DOHH2 (cell line): ENCODE results near the gene MED10.

Experiments used
- H3F3A ChIP-seq: fragments of 200-600 bp; sonication (generic), shearing (Covaris generic); 2 replicates; pipeline ENCODE4 v1.6.0; 2016; ENCODE audit warnings: antibody characterized with exemption, mild to moderate bottlenecking; ENCODE audit not compliant: control insufficient read depth, insufficient read depth
- H3K27ac ChIP-seq: fragments of 200-600 bp; sonication (generic); 2 replicates; pipeline ENCODE4 v1.5.1; 2014; ENCODE audit warnings: low read depth, mild to moderate bottlenecking, low read length, moderate library complexity
- H3K27me3 ChIP-seq: fragments of 200-600 bp; sonication (generic); 2 replicates; pipeline ENCODE4 v1.6.1; 2014; ENCODE audit warnings: mild to moderate bottlenecking, low read length, mixed read lengths; ENCODE audit not compliant: control insufficient read depth
- H3K36me3 ChIP-seq: fragments of 200-600 bp; sonication (generic); 2 replicates; pipeline ENCODE4 v1.6.1; 2014; ENCODE audit warnings: mild to moderate bottlenecking, low read length, moderate library complexity, mixed read lengths; ENCODE audit not compliant: control insufficient read depth
- H3K4me1 ChIP-seq: fragments of 200-600 bp; sonication (generic); 2 replicates; pipeline ENCODE4 v1.6.1; 2014; ENCODE audit warnings: mild to moderate bottlenecking, low read length, mixed read lengths; ENCODE audit not compliant: control insufficient read depth
- H3K4me2 ChIP-seq: fragments of 200-600 bp; sonication (generic); 2 replicates; pipeline ENCODE4 v1.6.0; 2014; ENCODE audit warnings: mild to moderate bottlenecking, low read length, moderate library complexity
- H3K4me3 ChIP-seq: fragments of 200-600 bp; sonication (generic); 2 replicates; pipeline ENCODE4 v1.5.1; 2014; ENCODE audit warnings: mild to moderate bottlenecking, low read length, mixed read lengths
- H3K79me2 ChIP-seq: fragments of 200-600 bp; sonication (generic); 2 replicates; pipeline ENCODE4 v1.6.1; 2014; ENCODE audit warnings: mild to moderate bottlenecking, low read length, mixed read lengths; ENCODE audit not compliant: control insufficient read depth
- H3K9me2 ChIP-seq: fragments of 200-600 bp; sonication (generic); replicated peaks from 2 replicates; pipeline ENCODE4 v1.6.1; 2014; ENCODE audit warnings: mild to moderate bottlenecking, low read length, mixed read lengths; ENCODE audit not compliant: control insufficient read depth
- H3K9me3 ChIP-seq: fragments of 200-600 bp; sonication (generic); 2 replicates; pipeline ENCODE4 v1.6.1; 2014; ENCODE audit warnings: antibody characterized with exemption, low read length, mixed read lengths; ENCODE audit not compliant: control insufficient read depth, insufficient read depth
- H4K20me1 ChIP-seq: fragments of 200-600 bp; sonication (generic); 2 replicates; pipeline ENCODE4 v1.6.0; 2014; ENCODE audit warnings: low read depth, mild to moderate bottlenecking, antibody characterized with exemption, low read length, moderate library complexity; ENCODE audit not compliant: control insufficient read depth, insufficient read depth
- CTCF ChIP-seq: fragments of 200-600 bp; sonication (generic); IDR thresholded peaks from one replicate; pipeline ENCODE4 v1.5.1; 2014; ENCODE audit warnings: antibody characterized with exemption, mild to moderate bottlenecking, low read depth, low read length; ENCODE audit not compliant: poor library complexity, severe bottlenecking
- EZH2phosphoT487 ChIP-seq: fragments of 200-600 bp; sonication (generic); IDR thresholded peaks from 2 replicates; pipeline ENCODE4 v1.6.1; 2017; ENCODE audit warnings: borderline replicate concordance, mild to moderate bottlenecking, antibody characterized with exemption, low read length, moderate library complexity, mixed read lengths

The MED10 gene

DNA sequence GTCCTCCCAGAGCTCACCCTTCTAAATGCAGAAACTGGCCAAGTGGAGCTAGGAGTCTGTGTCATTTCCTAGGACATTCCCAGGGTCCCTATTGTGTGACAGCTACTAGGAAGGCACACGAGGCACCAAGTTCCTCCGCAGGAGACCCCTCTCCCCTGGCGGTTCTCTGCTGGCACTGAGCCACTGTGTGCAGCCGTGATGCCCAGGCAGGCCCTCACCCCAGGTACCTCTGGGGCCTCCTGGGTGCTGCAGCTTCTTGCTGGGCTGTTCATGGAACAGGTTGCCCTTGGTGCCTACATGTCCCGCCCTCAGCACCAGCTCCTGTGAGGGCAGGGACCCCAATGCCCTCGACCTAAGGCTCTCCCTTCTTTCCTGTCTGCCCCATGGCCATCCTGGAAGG is 23.1 kb downstream of the MED10 start:
- no peaks in the 10 kb centered on the region for H3K36me3 ChIP-seq
- no peaks in the 10 kb centered on the region for H4K20me1 ChIP-seq
- H3K4me3 ChIP-seq = no peak overlapping the region
- H3F3A ChIP-seq = peaks cover 13% of the 10 kb centered on the region; the same call in 1 of the 2 replicates
- H3K9me3 ChIP-seq = no peaks in the 10 kb centered on the region
- H3K9me2 ChIP-seq = no peaks in the 10 kb centered on the region
- H3K4me2 ChIP-seq = no peak overlapping the region
- H3K27me3 ChIP-seq = no peaks in the 10 kb centered on the region
- peaks cover 10% of the 10 kb centered on the region for H3K4me1 ChIP-seq
- no peak overlapping the region for H3K27ac ChIP-seq
- TF ChIP-seq CTCF (no peak), EZH2phosphoT487 (no peak)
- H3K79me2 ChIP-seq = no peaks in the 10 kb centered on the region

DNA sequence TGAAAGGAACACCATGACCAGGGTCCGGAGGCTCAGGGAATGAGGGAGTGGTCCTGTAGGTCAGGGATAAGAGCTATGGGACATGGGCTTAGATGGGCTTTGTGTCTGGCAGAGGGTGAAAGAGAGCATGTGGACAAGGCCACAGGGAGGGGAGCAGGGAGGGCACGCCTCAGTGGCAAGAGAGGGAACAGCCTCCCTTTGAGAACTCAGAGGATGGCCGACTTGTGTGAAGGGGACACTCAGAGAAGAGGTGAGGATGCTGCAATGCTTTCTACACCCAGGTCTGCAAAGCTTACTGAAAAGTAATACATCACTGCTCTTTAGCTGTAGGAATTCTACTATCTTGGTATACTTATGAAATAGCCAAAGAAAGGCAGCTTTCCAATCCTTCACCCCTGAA is 23.5 kb downstream of the MED10 start:
- no peak overlapping the region for H3K4me3 ChIP-seq
- no peak overlapping the region for H3K4me2 ChIP-seq
- TF ChIP-seq CTCF (no peak), EZH2phosphoT487 (no peak)
- H4K20me1 ChIP-seq = no peaks in the 10 kb centered on the region
- no peak overlapping the region for H3K27ac ChIP-seq
- H3K79me2 ChIP-seq = no peaks in the 10 kb centered on the region
- no peaks in the 10 kb centered on the region for H3K9me3 ChIP-seq
- peaks cover 5% of the 10 kb centered on the region for H3K4me1 ChIP-seq
- peaks cover 9% of the 10 kb centered on the region; the same call in 1 of the 2 replicates for H3F3A ChIP-seq
- no peaks in the 10 kb centered on the region for H3K36me3 ChIP-seq
- H3K9me2 ChIP-seq = no peaks in the 10 kb centered on the region
- H3K27me3 ChIP-seq = no peaks in the 10 kb centered on the region

- Histone ChIP-seq H3K4me2 (no peak overlapping the region), H3K27me3 (no peaks in the 10 kb centered on the region)
- TF ChIP-seq CTCF (no peak), EZH2phosphoT487 (no peak)
Measured at GRCh38 chr5:6353602-6354302, 24.6 kb downstream of the MED10 start.

More at GRCh38 chr5:6353602-6354302, 24.6 kb downstream of the MED10 start:
- no peaks in the 10 kb centered on the region for H3F3A ChIP-seq
- no peak overlapping the region for H3K4me3 ChIP-seq
- H3K9me3 ChIP-seq = no peaks in the 10 kb centered on the region
- no peaks in the 10 kb centered on the region for H3K79me2 ChIP-seq
- H3K4me1 ChIP-seq = no peaks in the 10 kb centered on the region
- H3K36me3 ChIP-seq = no peaks in the 10 kb centered on the region
- H3K27ac ChIP-seq = no peak overlapping the region
- H4K20me1 ChIP-seq = no peaks in the 10 kb centered on the region
- no peaks in the 10 kb centered on the region for H3K9me2 ChIP-seq
